Neural crest cell (in vitro differentiated cells): ENCODE results near the gene VAPB. TPM values are rescaled to one million over a fixed set of nuclear protein-coding genes. Genes with fewer than 3 reads are reported as not detected.

ENCODE experiments used
- DNase-seq: peaks from one replicate; pipeline ENCODE4 v3.0.0; 2021; ENCODE audit warnings: low read depth, mixed read lengths, low spot score
- H3K27ac Mint-ChIP-seq: one replicate; pipeline ENCODE4 v1.8.0; 2021; ENCODE audit warnings: mild to moderate bottlenecking, mixed read lengths; ENCODE audit not compliant: unreplicated experiment
- H3K27me3 Mint-ChIP-seq: 2 replicates; pipeline ENCODE4 v1.8.0; 2021; ENCODE audit warnings: low read depth, mild to moderate bottlenecking, mixed read lengths
- H3K36me3 Mint-ChIP-seq: 2 replicates; pipeline ENCODE4 v1.8.0; 2021; ENCODE audit warnings: low read depth, mild to moderate bottlenecking, mixed read lengths
- H3K4me1 Mint-ChIP-seq: 2 replicates; pipeline ENCODE4 v1.8.0; 2021; ENCODE audit warnings: mixed read lengths
- H3K4me3 Mint-ChIP-seq: one replicate; pipeline ENCODE4 v1.8.0; 2021; ENCODE audit warnings: mild to moderate bottlenecking, mixed read lengths
- H3K9me3 Mint-ChIP-seq: 2 replicates; pipeline ENCODE4 v1.8.0; 2021; ENCODE audit warnings: mixed read lengths
- CTCF ChIP-seq: fragments of 200-600 bp; sonication (generic); conservative IDR thresholded peaks from 2 replicates; pipeline ENCODE4 v1.5.0; 2021; ENCODE audit warnings: antibody characterized with exemption, mild to moderate bottlenecking
- total RNA-seq: library from RNA; stranded (reverse); gene quantifications from 2 replicates; pipeline ENCODE4 v1.2.1, GENCODE V29; 2021

The VAPB gene
- total RNA-seq, 1 donor from 2014 or later, result 57.7 TPM

DNA sequence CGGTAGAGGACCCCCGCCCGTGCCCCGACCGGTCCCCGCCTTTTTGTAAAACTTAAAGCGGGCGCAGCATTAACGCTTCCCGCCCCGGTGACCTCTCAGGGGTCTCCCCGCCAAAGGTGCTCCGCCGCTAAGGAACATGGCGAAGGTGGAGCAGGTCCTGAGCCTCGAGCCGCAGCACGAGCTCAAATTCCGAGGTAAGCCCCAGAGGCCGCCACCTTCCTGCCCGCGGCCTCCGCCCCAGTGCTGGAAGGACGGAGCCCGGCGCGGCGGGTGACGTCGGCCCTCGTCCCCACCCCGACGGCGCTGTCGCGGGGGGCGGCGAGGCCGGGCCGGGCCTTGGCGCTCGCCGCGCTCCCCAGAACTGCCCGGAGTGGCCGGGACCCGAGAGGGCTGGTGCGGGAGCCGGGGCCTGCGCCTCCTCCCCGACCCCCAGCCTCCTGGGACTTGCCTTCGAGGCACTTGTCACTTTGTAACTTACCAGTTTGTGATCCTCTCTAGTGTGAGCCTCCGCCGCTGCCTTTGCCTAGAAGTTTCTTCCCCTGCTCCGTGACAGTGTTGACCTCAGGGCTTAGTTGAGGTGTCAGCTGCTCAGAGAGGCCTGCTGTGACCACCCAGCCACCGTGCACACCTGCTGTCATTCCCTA, 417 bp downstream of the VAPB start:
- Mint-ChIP-seq H3K27ac (peak overlapping the region; percentile 64), H3K4me1 (peaks cover 39% of the 10 kb centered on the region), H3K27me3 (no peaks in the 10 kb centered on the region), H3K36me3 (peaks cover 6% of the 10 kb centered on the region), H3K9me3 (no peaks in the 10 kb centered on the region), H3K4me3 (peak overlapping the region; percentile 89)
- TF ChIP-seq CTCF, result no peak
- DNase-seq, result no peak

GRCh38 chr20:58389968-58390658, 1.1 kb downstream of the VAPB start:
- Mint-ChIP-seq H3K4me3 (peak overlapping the region; percentile 89), H3K36me3 (peaks cover 6% of the 10 kb centered on the region), H3K27me3 (no peaks in the 10 kb centered on the region), H3K27ac (peak overlapping the region; percentile 82), H3K9me3 (no peaks in the 10 kb centered on the region), H3K4me1 (peaks cover 39% of the 10 kb centered on the region)
- TF ChIP-seq CTCF, result no peak
- DNase-seq, result no peak

DNA sequence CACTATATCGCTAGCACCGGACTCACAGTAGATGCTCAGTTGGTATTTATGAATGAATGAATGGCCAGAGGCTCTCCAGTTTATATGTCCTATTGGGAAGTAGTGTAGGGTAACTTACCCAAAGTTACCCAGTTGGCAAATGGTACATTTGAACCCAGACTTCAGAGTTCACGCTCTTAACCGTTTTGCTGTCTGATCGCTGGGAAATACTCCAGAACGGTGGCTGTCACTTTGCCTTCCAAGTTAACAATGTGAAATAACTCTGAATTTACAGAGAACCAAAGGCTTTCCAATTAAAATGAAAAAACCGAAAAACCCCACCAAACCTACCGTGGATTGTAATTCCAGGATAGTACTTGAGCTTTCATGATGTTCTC, 1.6 kb downstream of the VAPB start:
- H3K27ac Mint-ChIP-seq, result no peak overlapping the region
- DNase-seq, result no peak
- no peaks in the 10 kb centered on the region for H3K27me3 Mint-ChIP-seq
- TF ChIP-seq CTCF, result no peak
- no peaks in the 10 kb centered on the region for H3K9me3 Mint-ChIP-seq
- peaks cover 42% of the 10 kb centered on the region for H3K4me1 Mint-ChIP-seq
- peak overlapping the region; percentile 89 for H3K4me3 Mint-ChIP-seq
- peaks cover 6% of the 10 kb centered on the region for H3K36me3 Mint-ChIP-seq

DNA sequence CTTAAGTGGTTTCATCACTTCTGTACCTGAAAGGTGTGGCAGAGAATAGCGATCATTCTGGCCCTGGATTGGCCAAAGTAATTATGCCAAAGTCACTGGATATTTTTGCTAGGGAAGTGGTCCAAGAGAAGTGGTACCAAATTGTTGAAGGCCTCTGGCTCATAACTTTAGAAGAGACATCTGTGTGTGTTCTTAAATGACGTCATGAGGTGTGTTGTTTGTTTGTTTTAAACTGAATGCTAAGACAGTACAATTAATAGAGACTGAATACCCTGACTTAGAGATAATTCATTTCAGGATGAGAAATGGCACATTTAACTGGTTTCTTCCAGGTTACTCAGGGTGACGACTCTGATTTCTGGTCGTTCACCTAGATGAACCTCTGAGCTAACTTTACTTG, 3.3 kb downstream of the VAPB start:
- DNase-seq, result no peak
- Mint-ChIP-seq H3K36me3 (peaks cover 8% of the 10 kb centered on the region), H3K9me3 (no peaks in the 10 kb centered on the region), H3K27ac (no peak overlapping the region), H3K27me3 (no peaks in the 10 kb centered on the region), H3K4me1 (peaks cover 49% of the 10 kb centered on the region), H3K4me3 (peak overlapping the region; percentile 64)
- no peak for TF ChIP-seq CTCF

DNA sequence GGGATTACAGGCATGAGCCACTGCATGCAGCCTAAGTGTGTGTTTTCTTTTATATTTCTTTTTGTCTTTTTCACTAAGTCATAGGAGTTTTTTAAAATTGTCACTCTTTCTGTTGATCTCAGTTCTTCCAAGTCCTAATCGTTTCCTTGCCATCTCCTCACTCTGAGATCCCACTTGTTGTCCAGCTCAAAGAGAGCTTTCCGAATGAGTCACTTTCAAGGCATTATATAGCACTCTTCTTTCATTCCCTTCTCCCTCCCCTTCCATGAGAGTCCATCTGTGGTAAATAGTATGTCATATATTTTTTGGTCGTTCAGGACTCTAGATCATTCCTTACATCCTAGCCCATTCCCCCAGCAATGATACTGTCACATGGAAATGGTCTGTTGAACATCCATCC, 4.3 kb downstream of the VAPB start:
- TF ChIP-seq CTCF, result no peak
- H3K27me3 Mint-ChIP-seq, result no peaks in the 10 kb centered on the region
- H3K4me3 Mint-ChIP-seq, result peak overlapping the region; percentile 5
- H3K4me1 Mint-ChIP-seq, result peaks cover 55% of the 10 kb centered on the region
- no peak overlapping the region for H3K27ac Mint-ChIP-seq
- no peaks in the 10 kb centered on the region for H3K9me3 Mint-ChIP-seq
- DNase-seq, result no peak
- H3K36me3 Mint-ChIP-seq, result peaks cover 13% of the 10 kb centered on the region
